HCT116 (cell line): Measurements from ENCODE around the gene MISP. TPM values are rescaled to one million over a fixed set of nuclear protein-coding genes. Genes with fewer than 3 reads are reported as not detected.

Source experiments
- ATAC-seq: fragments of 200-7000 bp; cut with Tn5 transposase; 2 replicates; pipeline ENCODE4 v1.9.1; 2020; ENCODE audit warnings: mild to moderate bottlenecking, moderate library complexity
- BruUV-seq: library from RNA; stranded (reverse); fragments of 400-500 nt; replicated peaks from 2 replicates; lab custom pipeline; 2021; lab: Mats Ljungman, UMichigan
- CTCF ChIA-PET: fragments of 300-600 bp; sonication (Branson Sonifier 250); formaldehyde crosslinking; loops from one replicate; lab custom pipeline; 2021; ENCODE audit warnings: antibody characterized with exemption; lab: Charles Lee
- POLR2A ChIA-PET: fragments of 300-600, 350-600 bp; sonication (Branson Sonifier 250); formaldehyde crosslinking; loops from one replicate; lab custom pipeline; 2021; ENCODE audit warnings: antibody characterized with exemption; lab: Charles Lee
- RAD21 ChIA-PET, 2 experiments: fragments of 300-600 bp; sonication (Branson Sonifier 250); formaldehyde crosslinking; loops; one replicate each; lab custom pipeline; 2023; ENCODE audit warnings: low total read pairs in 2 of 2; ENCODE audit not compliant: uncharacterized antibody in 2 of 2, unreplicated experiment in 2 of 2, low non-redundant PET in 1 of 2; lab: Charles Lee
- DNase-seq: peaks from one replicate; pipeline ENCODE4 v3.0.0-alpha.2; 2010; ENCODE audit warnings: low read depth, low spot score
- H2AFZ ChIP-seq: fragments of 200-600 bp; shearing (Covaris generic), sonication (generic); 2 replicates; pipeline ENCODE4 v1.6.1; 2017; ENCODE audit warnings: low read depth, mixed run types, mixed read lengths, antibody characterized with exemption, low read length; ENCODE audit not compliant: poor library complexity, severe bottlenecking
- H3K27ac ChIP-seq: 2 replicates; pipeline ENCODE4 v1.5.1; 2012; ENCODE audit warnings: low read depth, low read length
- H3K27me3 ChIP-seq: fragments of 200-600 bp; sonication (generic); 2 replicates; pipeline ENCODE4 v1.6.1; 2016; ENCODE audit warnings: mixed run types, low read length, mixed read lengths; ENCODE audit not compliant: insufficient read depth
- H3K36me3 ChIP-seq, 2 experiments: fragments of 200-500 bp in 1 of 2; fragments of 200-600 bp in 1 of 2; sonication (Bioruptor generic) in 1 of 2; sonication (generic) in 1 of 2; 2 replicates each; pipeline versions ENCODE4 v1.5.1 to v1.6.1; 2014 to 2016; ENCODE audit warnings: low read length in 2 of 2, inconsistent platforms in 1 of 2, mixed read lengths in 1 of 2, mixed run types in 1 of 2; ENCODE audit not compliant: insufficient read depth in 2 of 2, control insufficient read depth in 1 of 2
- H3K4me1 ChIP-seq, 2 experiments: fragments of 200-600 bp in 1 of 2; sonication (generic) in 1 of 2; 2 replicates each; pipeline versions ENCODE4 v1.5.1 to v1.6.1; 2012 to 2017; ENCODE audit warnings: low read length in 2 of 2, inconsistent platforms in 1 of 2, mild to moderate bottlenecking in 1 of 2, mixed read lengths in 1 of 2, mixed run types in 1 of 2, moderate library complexity in 1 of 2; ENCODE audit not compliant: insufficient read depth in 2 of 2, control insufficient read depth in 1 of 2
- H3K4me2 ChIP-seq: fragments of 200-600 bp; sonication (generic); 2 replicates; pipeline ENCODE4 v1.6.1; 2017; ENCODE audit warnings: mixed run types, low read length, mixed read lengths
- H3K4me3 ChIP-seq, 2 experiments: fragments of 200-600 bp in 1 of 2; sonication (generic) in 1 of 2; replicated peaks in 1 of 2; 2 replicates each; pipeline ENCODE4 v1.5.1; 2011 to 2016; ENCODE audit warnings: low read length in 2 of 2, control low read depth in 1 of 2, low read depth in 1 of 2, mild to moderate bottlenecking in 1 of 2, mixed read lengths in 1 of 2, mixed run types in 1 of 2
- H3K79me2 ChIP-seq: fragments of 200-600 bp; sonication (generic); 2 replicates; pipeline ENCODE4 v1.6.1; 2017; ENCODE audit warnings: mild to moderate bottlenecking, mixed run types, low read length, moderate library complexity, mixed read lengths; ENCODE audit not compliant: insufficient read depth
- H3K9ac ChIP-seq: fragments of 200-600 bp; sonication (generic); 2 replicates; pipeline ENCODE4 v1.6.1; 2016; ENCODE audit warnings: low read length, mixed read lengths
- H3K9me2 ChIP-seq: fragments of 200-600 bp; sonication (generic), shearing (Covaris generic); 2 replicates; pipeline ENCODE4 v1.6.1; 2017; ENCODE audit warnings: mixed run types, mild to moderate bottlenecking, moderate library complexity; ENCODE audit not compliant: insufficient read depth
- H3K9me3 ChIP-seq, 2 experiments: fragments of 200-500 bp in 1 of 2; fragments of 200-600 bp in 1 of 2; sonication (Bioruptor generic) in 1 of 2; sonication (generic) in 1 of 2; 2 replicates each; pipeline ENCODE4 v1.6.1; 2014 to 2017; ENCODE audit warnings: low read length in 2 of 2, mixed read lengths in 2 of 2, inconsistent platforms in 1 of 2, low read depth in 1 of 2, mild to moderate bottlenecking in 1 of 2, mixed run types in 1 of 2, moderate library complexity in 1 of 2; ENCODE audit not compliant: control insufficient read depth in 1 of 2, insufficient read depth in 1 of 2
- H4K20me1 ChIP-seq: fragments of 200-600 bp; sonication (generic), shearing (Covaris generic); 2 replicates; pipeline ENCODE4 v1.6.1; 2017; ENCODE audit warnings: mixed run types, mild to moderate bottlenecking, moderate library complexity; ENCODE audit not compliant: insufficient read depth
- EGR1 ChIP-seq: IDR thresholded peaks from 2 replicates; pipeline ENCODE4 v1.6.1; 2012; ENCODE audit warnings: low read depth
- EZH2 ChIP-seq: fragments of 200-600 bp; sonication (generic); IDR thresholded peaks from 2 replicates; pipeline ENCODE4 v1.6.1; 2017; ENCODE audit warnings: antibody characterized with exemption, mixed run types
- EZH2phosphoT487 ChIP-seq: fragments of 200-600 bp; IDR thresholded peaks from 2 replicates; pipeline ENCODE4 v1.6.1; 2018; ENCODE audit warnings: antibody characterized with exemption, borderline replicate concordance
- JUND ChIP-seq: IDR thresholded peaks from 2 replicates; pipeline ENCODE4 v1.6.1; 2012
- POLR2A ChIP-seq: IDR thresholded peaks from 2 replicates; pipeline ENCODE4 v1.7.0; 2011; ENCODE audit warnings: borderline replicate concordance; ENCODE audit not compliant: insufficient read depth, insufficient read length; ENCODE audit errors: extremely low read depth
- POLR2AphosphoS5 ChIP-seq: IDR thresholded peaks from 2 replicates; pipeline ENCODE4 v1.6.1; 2011; ENCODE audit warnings: mild to moderate bottlenecking, low read depth, low read length, moderate library complexity
- RAD21 ChIP-seq: IDR thresholded peaks from 2 replicates; pipeline ENCODE4 v1.6.1; 2012; ENCODE audit warnings: low read depth, mild to moderate bottlenecking
- REST ChIP-seq: IDR thresholded peaks from 2 replicates; pipeline ENCODE4 v1.6.1; 2012; ENCODE audit warnings: low read depth
- SRF ChIP-seq: IDR thresholded peaks from 2 replicates; pipeline ENCODE4 v1.6.1; 2012; ENCODE audit warnings: low read depth
- ZBTB33 ChIP-seq: IDR thresholded peaks from 2 replicates; pipeline ENCODE4 v1.6.1; 2011; ENCODE audit warnings: mild to moderate bottlenecking, low read length, moderate library complexity; ENCODE audit not compliant: insufficient replicate concordance; ENCODE audit errors: extremely low read depth
- intact Hi-C: fragments of 100-400 bp; cut with micrococcal nuclease; formaldehyde crosslinking; loops from 2 replicates; pipeline ENCODE4 v1.10.0; 2022
- total RNA-seq: library from RNA; stranded (reverse); gene quantifications from one replicate; pipeline ENCODE4 v1.2.1, GENCODE V29; 2021; ENCODE audit not compliant: unreplicated experiment
- TF ChIP-seq, protein P1 (sequence below): IDR thresholded peaks from 2 replicates; pipeline ENCODE4 v1.6.1; 2012

The MISP gene
- total RNA-seq, 1 experiment from 2014 or later: 38.2 TPM

DNA sequence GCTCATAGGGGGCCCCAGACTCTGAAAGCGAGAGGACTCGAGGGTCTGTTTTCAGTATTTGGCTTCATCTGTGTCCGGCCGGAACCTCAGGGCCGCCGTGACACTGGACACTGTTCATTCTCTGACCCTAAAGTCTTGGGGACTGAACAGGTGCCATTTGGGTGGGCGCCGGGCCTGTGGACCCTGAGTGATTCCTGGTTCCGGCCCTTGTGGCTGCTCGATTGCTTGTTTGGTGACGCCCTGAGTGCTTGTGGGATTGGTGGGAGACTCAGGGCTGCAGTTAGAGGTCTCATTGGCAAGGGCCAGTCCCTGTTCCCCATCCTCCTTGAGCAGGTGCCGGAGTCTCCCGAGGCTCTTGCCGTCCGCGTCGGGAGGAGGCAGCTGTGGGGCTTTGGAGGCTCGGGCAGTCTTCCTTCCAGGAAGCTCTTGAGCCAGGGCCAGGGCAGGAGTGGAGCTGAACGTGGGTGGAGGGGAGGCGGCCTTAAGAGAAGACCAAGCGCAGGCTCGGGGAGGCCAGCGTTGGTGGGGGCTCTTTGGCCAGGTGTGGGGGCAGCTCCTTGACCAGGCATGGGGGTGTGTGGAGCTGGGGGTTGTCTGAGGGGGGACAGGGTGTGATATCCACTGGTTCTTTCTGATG, 51.1 kb downstream of the MISP start:
- TF ChIP-seq EGR1 (no peak), POLR2A (no peak), JUND (no peak), ZBTB33 (no peak), REST (no peak), POLR2AphosphoS5 (no peak), RAD21 (no peak), EZH2phosphoT487 (no peak), EZH2 (no peak), SRF (no peak)
- TF ChIP-seq, protein P1, sequence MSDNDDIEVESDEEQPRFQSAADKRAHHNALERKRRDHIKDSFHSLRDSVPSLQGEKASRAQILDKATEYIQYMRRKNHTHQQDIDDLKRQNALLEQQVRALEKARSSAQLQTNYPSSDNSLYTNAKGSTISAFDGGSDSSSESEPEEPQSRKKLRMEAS: no peak
- TF ChIP-seq, all 23 proteins: peak for 0
- ChIA-PET POLR2A (interaction anchor here (0.6 to 0.8 kb wide), 2 partner anchors 51 to 99 kb away, joined by 3 to 4 read pairs; no protein-coding TSS in a partner anchor), RAD21 (no interaction called here), CTCF (no interaction called here)
- H3K27ac ChIP-seq: peak overlapping the region; percentile 53; the same call in 1 of the 2 replicates
- ATAC-seq (no peak), DNase-seq (no peak)
- H3K4me1 ChIP-seq: peaks cover 17 to 30% of the 10 kb centered on the region in 2 experiments
- no peaks in the 10 kb centered on the region for H3K9me3 ChIP-seq
- 0 out of 2 replicates have a peak overlapping the region, but pooled peaks have one; percentile 12 for H3K9ac ChIP-seq
- H3K9me2 ChIP-seq: no peaks in the 10 kb centered on the region
- H3K36me3 ChIP-seq: peaks cover 47 to 85% of the 10 kb centered on the region in 2 experiments; a peak in 3 of 4 replicates
- no TSS peak for BruUV-seq
- intact Hi-C loops: no loop called here
- no peak overlapping the region for H2AFZ ChIP-seq
- no peak overlapping the region for H3K4me2 ChIP-seq
- H3K79me2 ChIP-seq: peaks cover 92% of the 10 kb centered on the region
- no peak overlapping the region for H3K4me3 ChIP-seq
- H3K27me3 ChIP-seq: no peaks in the 10 kb centered on the region
- H4K20me1 ChIP-seq: peaks cover 65% of the 10 kb centered on the region; the same call in 1 of the 2 replicates
